GM11168 (cell line): ENCODE measurements around the gene ISG15.

ENCODE experiments used
- in situ Hi-C: fragments of 300-500 bp; cut with MboI; formaldehyde crosslinking; loops from one replicate; pipeline ENCODE4 v1.12.0; 2022; ENCODE audit warnings: low sequenced_read_pairs; ENCODE audit not compliant: unreplicated experiment

Gene ISG15

DNA sequence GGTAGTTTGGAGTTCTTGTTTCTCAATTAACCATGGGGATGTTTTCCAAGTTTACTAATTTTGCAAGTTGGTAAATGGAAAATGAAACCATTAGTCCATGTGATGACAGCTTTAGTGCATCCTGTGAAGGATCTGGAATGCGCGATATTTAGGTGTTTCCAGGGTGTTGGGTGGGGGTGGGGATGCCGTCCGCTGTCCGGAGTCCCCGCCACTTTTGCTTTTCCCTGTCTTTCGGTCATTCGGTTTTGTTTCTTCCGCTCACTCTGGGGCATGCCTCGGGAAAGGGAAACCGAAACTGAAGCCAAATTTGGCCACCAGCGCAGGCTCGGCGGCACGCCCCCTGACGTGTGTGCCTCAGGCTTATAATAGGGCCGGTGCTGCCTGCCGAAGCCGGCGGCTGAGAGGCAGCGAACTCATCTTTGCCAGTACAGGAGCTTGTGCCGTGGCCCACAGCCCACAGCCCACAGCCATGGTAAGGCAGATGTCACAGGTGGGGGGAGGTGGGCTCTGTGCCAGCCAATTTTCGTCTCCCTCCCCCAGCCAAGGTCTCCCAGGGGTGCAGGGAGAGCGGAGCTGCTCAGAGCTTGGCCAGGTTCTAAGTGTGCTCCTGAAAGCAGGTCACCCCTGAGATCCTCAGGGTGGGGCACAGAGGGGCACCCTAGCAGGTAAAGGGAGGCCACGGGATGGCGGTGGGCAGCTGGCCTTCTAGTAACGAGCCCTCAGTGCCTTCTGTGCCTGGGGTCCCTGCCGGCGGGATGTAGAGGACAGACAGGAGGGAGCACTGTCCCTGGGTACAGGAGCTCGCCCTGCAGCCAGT lies at the start of gene ISG15:
Gene ISG15 (plus strand): TSS at position 393 of the 817 bp plus-strand sequence. CDS start 77 bp downstream, at position 470.
- in situ Hi-C loops: no loop called here

DNA sequence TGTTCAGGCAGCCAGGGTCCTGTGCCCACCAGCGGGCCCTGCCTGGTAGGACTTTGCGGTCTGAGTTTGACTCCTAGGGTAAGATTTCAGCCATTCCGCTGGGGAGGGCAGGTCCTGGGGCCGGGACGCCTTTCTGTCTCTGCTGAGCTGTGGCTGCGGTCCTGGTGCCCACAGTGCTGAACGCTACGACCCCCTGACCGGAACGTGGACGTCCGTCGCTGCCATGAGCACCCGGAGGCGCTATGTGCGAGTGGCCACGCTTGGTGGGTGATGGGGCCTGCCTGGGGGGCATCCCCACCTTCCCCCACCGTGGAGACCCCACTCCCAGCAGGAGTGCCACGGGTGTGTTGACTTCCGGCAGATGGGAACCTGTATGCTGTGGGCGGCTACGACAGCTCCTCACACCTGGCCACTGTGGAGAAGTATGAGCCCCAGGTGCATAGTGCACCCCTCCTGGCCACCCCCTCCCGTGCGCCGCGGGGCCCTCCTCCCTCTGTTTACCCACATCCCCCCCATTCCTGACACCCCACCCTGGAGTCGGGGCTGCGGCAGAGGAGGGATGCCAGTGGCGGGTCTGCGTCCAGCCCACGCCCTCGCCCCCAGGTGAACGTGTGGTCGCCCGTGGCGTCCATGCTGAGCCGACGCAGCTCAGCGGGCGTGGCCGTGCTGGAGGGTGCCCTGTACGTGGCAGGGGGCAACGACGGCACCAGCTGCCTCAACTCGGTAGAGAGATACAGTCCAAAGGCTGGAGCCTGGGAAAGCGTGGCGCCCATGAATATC lies 49.4 kb upstream of the ISG15 start:
- in situ Hi-C loops: no loop called here

DNA sequence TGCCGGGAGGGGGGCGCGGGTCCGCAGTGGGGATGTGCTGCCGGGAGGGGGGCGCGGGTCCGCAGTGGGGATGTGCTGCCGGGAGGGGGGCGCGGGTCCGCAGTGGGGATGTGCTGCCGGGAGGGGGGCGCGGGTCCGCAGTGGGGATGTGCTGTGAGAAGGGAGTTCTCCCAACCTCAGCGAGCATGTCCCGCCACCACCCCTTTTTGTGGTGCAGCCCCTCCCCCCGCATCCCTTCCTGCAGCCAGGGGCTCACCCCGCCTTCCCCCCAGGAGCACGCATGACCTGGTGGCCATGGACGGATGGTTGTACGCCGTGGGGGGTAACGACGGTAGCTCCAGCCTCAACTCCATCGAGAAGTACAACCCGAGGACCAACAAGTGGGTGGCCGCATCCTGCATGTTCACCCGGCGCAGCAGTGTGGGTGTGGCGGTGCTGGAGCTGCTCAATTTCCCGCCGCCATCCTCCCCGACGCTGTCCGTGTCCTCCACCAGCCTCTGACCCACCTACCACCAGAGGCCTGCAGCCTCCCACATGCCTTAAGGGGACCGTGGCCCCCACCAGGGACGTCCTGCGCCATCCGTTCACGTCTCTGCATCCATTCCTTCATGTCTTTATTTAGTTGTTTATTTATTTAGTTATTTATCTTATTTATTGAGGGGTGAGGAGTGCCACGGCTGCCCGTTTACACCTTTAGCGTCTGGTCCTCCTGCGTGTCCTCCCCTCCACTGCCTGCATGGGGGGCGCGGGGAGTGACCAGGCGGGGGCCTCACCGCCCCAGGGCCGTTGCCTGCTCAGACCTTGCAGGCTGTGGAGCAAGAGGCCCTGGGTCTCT lies 48.4 kb upstream of the ISG15 start:
- in situ Hi-C loops: no loop called here

DNA sequence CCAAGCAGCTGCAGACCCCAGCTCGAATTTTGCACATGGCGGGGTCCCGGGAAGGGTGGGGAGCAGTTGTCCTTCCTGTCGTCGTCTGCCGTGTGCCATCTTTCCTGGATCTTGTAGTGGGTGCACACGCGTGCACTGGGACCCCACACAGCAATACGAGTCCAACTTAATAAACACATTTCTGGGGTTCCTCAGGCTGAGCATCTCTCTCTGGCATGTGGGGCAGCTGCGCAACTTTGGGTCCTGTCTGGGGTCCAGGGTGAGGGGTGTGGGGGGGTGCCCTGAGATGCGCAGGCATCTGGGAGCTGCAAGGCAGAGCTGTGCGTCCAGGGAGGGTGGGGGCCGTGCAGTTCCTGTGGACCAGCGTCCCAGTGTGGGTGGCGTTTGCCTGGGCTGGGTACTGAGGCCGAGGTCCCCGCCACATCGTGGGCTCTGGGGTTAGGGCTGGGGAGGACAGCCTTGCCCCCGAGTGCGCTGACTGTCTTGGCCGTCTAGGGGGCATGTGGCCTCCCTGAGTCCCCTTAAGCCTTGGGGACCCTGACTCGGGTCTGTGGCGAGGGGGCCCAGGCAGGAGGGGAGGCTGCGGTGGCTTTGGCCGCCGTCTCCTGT lies 47.7 kb upstream of the ISG15 start:
- in situ Hi-C loops: no loop called here

DNA sequence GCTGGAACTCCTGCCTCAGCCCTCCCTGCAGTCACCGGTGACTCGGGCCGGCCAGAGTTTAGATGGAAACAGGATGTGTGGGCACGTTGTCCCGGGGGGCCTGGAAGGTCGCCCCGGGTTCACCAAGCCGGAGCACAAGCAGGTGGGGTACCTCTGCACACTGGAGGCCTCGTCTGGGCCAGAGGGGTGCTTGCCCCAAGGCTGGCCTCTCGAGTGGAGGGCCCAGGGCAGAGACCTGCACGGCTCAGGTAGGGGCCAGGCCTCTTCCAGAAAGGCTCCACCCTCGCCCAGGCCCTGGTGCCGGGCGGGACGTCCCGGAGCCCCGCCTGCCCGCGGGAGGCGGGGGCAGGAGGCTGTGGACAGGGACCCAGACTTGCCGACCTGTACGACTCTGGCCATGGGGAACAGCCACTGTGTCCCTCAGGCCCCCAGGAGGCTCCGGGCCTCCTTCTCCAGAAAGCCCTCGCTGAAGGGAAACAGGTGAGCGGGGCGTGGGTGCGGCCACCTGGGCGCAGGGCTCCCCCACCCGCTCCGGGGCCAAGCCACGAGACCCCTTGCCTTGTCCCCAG lies 47.1 kb upstream of the ISG15 start, which contains the start of gene PLEKHN1:
Gene PLEKHN1 (plus strand): TSS at position 348 of the 569 bp plus-strand sequence. CDS start 50 bp downstream, at position 398.
- in situ Hi-C loops: no loop called here

DNA sequence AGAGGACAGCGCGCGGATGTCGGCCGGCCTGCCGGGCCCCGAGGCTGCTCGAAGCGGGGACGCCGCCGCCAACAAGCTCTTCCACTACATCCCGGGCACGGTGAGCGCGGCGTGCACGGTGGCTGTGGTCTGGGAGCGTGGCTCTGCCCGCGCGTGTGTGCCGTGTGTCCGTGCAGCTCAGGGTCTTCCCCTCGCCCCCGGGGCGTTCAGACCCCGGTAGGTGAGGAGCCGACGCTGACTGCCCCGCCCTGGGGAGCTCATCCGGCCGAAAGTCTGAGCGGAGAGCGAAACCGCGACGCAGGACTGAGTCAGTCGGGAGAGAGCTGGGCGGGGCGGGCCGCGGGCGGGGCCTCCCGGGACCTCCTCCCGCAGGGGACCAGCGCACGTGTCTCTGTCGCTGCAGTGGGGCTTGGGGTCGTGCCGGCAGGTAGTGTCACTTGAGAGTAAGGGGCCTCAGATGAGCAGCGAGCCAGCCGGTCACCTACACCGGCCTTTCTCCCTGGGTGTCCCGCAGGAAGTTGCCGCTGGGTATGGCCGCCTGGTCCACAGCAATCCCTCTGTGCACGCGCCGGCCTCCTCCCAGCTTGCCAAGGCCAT lies 46.5 kb upstream of the ISG15 start:
- in situ Hi-C loops: no loop called here

DNA sequence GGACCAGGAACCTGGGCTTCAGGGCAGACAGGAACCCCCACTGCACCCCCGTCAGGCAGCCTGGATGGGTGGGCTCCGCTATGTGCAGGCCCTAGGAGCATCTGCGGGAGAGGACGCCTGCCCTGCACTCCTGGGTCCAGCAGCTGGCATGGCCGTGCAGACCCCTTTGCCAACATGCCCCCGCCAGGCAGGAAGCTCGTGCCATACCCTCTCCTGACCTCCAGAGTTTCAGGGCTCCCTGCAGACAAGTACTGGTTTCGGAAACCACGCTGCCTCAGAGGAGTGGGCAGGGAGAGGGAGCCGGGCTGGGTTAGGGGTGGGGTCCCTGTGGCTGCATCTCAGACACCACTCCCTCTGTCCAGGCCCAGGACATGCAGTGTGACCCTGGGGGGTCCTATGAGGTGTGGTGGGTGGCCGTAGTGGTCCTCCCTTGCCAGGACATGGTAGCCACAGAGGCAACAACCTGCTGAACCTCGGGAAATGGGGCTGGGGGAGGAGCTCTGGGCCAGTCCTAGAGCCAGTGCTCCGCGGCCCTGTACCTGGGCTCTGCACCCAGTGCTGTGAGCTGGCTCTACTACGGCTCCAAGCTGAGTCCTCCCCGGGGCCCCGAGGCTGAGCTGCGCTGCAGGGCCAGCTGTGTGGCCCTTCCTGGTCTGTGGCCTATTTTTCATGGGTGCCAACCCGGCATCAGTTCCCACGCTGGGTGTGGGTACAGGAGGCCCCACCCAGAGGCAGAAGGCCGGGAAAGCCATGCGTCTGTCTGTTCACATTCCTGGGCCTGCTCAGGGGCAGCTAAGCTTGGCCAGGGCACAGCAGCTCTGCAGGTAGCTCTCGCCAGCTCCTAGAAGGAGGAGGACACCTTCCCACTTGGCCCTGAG lies 45.6 kb upstream of the ISG15 start:
- in situ Hi-C loops: no loop called here

DNA sequence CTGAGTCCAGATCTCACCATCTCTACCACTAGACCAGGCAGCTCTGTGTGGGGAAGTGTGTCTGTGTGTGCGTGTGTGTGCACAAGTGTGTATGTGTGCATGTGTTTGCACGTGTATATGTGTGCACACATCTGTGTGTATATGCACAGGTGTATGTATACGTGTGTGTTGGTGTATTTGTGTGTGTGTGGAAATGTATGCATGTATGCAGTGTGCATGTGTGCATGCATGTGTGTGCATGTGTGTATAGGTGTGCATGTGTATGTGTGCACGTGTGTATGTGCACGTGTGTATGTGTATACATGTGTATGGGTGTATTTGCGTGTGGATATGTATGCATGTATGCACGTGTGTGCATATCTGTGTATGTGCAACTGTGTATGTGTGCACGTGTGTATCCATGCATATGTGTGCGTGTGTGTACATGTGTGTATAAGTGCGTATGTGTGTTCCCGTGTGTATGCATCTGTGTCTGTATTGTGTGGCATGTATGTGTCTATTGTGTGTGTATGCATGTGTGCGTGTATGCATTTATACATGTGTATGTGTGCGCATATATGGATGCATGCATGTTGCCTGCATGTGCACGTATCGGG lies 43.9 kb upstream of the ISG15 start:
- in situ Hi-C loops: no loop called here

DNA sequence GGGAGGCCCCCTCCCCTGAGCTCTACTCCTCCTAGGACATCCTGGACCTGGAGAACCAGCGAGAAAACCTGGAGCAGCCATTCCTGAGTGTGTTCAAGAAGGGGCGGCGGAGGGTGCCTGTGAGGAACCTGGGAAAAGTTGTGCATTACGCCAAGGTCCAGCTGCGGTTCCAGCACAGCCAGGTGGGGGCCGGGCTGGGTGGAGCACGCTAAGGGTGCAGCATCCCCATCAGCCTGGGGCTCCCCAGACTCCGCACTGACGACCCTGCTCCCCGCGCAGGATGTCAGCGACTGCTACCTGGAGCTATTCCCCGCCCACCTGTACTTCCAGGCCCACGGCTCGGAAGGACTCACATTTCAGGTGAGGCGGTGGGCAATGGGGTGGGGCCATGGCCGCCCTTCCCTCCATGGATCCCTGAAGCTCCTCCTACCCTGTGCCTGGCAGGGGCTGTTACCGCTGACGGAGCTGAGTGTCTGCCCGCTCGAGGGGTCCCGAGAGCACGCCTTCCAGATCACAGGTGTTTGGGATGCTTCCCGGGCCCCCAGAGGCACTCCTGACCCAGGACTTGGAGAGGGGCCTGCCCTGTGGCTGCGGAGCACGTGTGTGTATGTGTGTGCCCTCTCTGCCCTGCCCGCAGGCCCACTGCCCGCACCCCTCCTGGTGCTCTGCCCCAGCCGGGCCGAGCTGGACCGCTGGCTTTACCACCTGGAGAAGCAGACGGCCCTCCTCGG lies 42.9 kb upstream of the ISG15 start:
- in situ Hi-C loops: no loop called here

DNA sequence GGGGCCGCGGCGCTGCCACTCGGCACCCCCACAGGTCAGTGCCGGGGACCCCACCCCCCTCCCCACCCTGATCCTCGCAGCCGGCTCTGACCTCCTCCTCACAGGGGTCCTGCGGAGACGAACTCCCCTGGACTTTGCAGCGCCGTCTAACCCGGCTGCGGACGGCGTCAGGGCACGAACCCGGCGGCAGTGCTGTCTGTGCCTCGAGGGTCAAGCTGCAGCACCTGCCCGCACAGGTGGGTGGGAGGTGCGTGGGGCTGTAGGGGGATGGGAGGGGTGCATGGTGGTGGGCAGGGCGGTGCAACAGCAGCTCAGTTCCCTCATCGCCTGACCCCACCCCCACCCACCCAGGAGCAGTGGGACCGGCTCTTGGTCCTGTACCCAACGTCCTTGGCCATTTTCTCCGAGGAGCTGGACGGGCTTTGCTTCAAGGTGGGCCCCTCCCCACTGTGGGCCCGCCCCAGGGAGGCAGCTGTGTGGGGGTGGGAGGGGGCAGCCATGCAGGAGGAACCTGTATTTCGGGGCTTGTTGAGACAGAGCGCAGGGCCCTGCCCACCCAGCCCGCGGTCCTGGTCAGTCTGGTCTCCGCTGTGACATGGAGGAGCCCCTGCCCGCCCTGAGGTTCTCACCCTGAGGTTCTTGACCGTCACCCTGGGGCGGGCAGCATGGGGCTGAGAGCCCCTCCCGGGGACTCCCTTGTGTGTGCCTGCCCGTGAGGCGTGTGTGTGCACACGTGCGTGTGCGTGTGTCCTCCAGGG lies 42.1 kb upstream of the ISG15 start:
- in situ Hi-C loops: no loop called here

DNA sequence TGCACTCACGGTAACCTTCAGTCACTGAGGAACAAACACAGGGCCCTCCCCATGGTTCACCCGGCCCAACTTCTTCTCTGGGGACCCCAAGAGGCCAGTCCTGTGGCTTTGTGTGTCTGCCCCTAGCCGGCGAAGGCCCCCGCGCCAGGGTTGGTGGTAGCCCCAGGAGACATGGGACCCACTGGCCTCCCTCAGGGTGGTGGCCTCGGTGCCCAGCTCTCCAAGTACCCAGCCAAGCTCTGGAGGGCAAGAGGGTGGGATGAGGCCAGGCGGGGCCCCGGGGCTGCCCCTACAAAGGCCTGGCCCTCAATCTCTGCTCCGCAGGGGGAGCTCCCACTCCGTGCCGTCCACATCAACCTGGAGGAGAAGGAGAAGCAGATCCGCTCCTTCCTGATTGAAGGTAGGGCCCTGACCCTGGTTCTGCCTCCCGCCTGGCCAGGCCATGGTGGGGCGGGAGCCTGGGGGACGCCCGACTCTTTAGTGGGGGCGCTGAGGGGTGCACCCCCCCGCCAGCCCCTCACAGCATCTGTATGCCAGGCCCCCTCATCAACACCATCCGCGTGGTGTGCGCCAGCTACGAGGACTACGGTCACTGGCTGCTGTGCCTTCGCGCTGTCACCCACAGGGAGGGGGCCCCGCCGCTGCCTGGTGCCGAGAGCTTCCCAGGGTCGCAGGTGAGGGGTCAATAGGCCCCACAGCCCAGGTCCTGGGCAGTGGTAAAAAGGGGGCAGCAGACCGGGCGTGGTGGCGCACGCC lies 41.4 kb upstream of the ISG15 start:
- in situ Hi-C loops: no loop called here

DNA sequence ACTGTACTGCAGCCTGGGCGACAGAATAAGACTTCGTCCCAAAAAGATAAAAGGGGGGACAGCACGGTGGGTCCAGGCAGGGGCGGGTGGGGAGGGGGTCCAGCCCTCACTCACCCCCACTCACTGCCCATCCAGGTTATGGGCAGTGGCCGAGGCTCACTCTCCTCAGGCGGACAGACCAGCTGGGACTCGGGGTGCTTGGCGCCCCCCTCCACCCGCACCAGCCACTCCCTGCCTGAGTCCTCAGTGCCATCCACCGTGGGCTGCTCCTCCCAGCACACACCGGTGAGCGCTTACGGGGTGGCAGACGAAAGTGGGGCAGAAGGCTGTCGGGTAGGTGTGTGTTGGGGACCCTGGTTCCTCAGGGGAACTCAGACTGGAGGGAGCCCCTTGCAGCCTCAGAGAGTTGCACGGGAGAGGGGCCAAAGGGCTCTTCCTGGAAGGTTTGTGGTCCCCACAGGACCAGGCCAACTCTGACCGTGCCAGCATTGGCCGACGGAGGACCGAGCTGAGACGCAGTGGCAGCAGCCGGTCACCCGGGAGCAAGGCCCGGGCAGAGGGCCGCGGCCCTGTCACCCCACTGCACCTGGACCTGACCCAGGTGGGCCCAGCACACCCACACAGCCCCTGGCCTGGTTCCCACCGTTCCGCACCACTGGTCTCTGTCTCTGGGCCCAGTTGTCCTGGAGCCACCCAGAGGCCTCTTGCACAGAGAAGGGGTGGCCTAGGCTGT lies 40.4 kb upstream of the ISG15 start:
- in situ Hi-C loops: no loop called here

DNA sequence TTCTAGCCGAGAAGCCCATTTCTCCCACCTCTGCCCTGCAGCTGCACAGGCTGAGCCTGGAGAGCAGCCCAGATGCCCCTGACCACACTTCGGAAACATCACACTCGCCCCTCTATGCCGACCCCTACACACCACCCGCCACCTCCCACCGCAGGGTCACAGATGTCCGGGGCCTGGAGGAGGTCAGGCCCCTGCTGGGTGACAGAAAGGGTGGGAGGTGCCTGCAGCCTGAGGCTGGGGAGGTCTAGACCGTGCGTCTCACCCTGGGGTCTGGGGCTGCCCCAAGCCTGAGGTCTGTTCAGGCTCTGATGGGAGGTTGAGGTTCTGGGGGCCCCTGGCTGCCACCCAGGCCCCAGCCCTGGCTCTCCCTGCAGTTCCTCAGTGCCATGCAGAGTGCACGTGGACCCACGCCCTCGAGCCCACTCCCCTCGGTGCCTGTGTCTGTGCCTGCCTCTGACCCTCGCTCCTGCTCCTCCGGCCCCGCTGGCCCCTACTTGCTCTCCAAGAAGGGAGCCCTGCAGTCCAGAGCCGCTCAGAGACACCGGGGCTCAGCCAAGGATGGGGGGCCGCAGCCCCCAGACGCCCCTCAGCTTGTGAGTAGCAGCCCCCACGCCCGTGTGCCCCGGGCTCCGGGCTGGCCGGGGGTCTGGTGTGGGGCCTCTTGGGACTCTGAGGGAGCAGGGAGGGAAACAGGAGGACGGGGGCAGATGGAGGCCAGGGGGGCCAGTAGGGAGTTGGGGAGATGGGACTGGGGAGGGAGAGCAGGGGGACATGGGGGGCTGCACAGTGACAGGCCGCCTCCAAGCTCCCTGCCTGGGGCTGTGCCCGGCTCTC lies 39.6 kb upstream of the ISG15 start:
- in situ Hi-C loops: no loop called here

DNA sequence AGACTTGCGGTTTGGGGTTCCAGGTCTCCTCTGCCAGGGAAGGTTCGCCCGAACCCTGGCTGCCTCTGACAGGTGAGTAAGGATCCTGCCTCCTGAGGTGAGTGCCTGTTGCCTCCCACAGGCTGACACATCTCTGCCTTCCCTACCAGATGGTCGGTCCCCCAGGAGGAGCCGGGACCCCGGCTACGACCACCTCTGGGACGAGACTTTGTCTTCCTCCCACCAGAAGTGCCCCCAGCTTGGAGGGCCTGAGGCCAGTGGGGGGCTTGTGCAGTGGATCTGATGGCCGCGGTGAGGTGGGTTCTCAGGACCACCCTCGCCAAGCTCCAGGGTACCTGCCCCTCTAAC lies 39.0 kb upstream of the ISG15 start:
- in situ Hi-C loops: no loop called here
